Right kidney (tissue), 1 donor: Measurements from ENCODE around the gene NOTCH1.

Experiments used
- DNase-seq: peaks from one replicate; pipeline ENCODE4 v3.0.0-alpha.2; 2016

NOTCH1 gene

GRCh38 chr9:136463578-136463977, 82.3 kb downstream of the NOTCH1 start:
- DNase-seq: no peak

GRCh38 chr9:136462664-136463063, 83.2 kb downstream of the NOTCH1 start:
- DNase-seq: no peak

GRCh38 chr9:136460772-136461325, 85.0 kb downstream of the NOTCH1 start:
- DNase-seq: no peak

- DNase-seq: no peak
Measured at GRCh38 chr9:136459425-136459824, 86.4 kb downstream of the NOTCH1 start.

GRCh38 chr9:136457326-136457725, 88.5 kb downstream of the NOTCH1 start:
- DNase-seq: no peak

GRCh38 chr9:136456258-136456657, 89.6 kb downstream of the NOTCH1 start:
- DNase-seq: no peak

- DNase-seq: no peak
Measured at GRCh38 chr9:136455043-136456002, 90.5 kb downstream of the NOTCH1 start.

GRCh38 chr9:136454026-136454796, 91.6 kb downstream of the NOTCH1 start:
- DNase-seq: no peak

- DNase-seq: no peak
Measured at GRCh38 chr9:136453326-136453725, 92.5 kb downstream of the NOTCH1 start.

GRCh38 chr9:136451221-136451877, 94.5 kb downstream of the NOTCH1 start:
- no peak for DNase-seq

- DNase-seq: no peak
Measured at GRCh38 chr9:136448655-136449054, 97.2 kb downstream of the NOTCH1 start.

GRCh38 chr9:136447173-136447778, 98.6 kb downstream of the NOTCH1 start:
- no peak for DNase-seq

- DNase-seq: no peak
Measured at GRCh38 chr9:136445799-136446198, 100.0 kb downstream of the NOTCH1 start.
